Suprapubic skin (tissue), 3 donors: ENCODE measurements around the gene ADTRP.

Source experiments
- POLR2A ChIP-seq, 2 donors: fragments of 450-650 bp; IDR thresholded peaks; one replicate each; pipeline ENCODE4 v1.6.1; 2017; ENCODE audit warnings: antibody characterized with exemption in 2 of 2, mild to moderate bottlenecking in 2 of 2, moderate library complexity in 2 of 2
- TF ChIP-seq, protein P1 (sequence below), 2 donors: fragments of 200-600 bp in 1 of 2; fragments of 450-650 bp in 1 of 2; sonication (generic) in 1 of 2; IDR thresholded peaks; one replicate each; pipeline ENCODE4 v1.5.1; 2016 to 2019; ENCODE audit warnings: antibody characterized with exemption in 2 of 2, mild to moderate bottlenecking in 1 of 2, moderate library complexity in 1 of 2

DNA sequence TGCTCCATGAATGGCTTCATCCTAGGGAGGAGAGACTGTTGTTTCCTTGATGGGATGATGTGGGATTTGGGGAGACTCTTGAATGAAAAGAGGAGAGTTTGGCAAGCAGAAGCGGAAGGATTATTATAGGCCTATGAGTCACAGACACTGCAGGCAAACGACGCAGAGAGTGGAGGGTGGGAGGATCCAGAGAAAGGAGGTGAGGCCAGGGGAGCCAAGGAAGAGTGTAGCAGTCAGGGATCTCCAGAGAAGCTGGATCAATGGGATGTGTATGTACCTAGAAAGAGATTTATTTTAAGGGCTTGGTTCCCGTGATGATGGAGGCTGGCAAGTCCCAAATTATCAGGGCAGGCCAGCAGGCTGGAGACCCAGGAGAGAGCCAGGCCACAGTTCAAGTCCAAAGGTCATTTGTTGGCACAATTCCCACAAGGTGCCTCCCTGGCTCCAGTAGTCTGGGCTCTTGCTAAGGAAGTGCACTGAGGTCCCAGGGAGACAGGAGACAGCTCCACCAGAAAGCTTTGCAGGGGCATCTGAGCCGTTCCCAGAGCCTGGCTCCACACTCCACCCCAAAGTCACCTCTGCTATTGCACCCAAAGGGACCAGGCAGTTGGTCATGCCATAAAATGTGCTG, 76.0 kb downstream of the ADTRP start:
- TF ChIP-seq POLR2A (IDR thresholded peaks at IDR 0.05): no peak
- TF ChIP-seq, protein P1, sequence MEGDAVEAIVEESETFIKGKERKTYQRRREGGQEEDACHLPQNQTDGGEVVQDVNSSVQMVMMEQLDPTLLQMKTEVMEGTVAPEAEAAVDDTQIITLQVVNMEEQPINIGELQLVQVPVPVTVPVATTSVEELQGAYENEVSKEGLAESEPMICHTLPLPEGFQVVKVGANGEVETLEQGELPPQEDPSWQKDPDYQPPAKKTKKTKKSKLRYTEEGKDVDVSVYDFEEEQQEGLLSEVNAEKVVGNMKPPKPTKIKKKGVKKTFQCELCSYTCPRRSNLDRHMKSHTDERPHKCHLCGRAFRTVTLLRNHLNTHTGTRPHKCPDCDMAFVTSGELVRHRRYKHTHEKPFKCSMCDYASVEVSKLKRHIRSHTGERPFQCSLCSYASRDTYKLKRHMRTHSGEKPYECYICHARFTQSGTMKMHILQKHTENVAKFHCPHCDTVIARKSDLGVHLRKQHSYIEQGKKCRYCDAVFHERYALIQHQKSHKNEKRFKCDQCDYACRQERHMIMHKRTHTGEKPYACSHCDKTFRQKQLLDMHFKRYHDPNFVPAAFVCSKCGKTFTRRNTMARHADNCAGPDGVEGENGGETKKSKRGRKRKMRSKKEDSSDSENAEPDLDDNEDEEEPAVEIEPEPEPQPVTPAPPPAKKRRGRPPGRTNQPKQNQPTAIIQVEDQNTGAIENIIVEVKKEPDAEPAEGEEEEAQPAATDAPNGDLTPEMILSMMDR (IDR thresholded peaks at IDR 0.05): no peak
